K562 (cell line): Measurements from ENCODE around the gene DUS1L. TPM values are rescaled to one million over a fixed set of nuclear protein-coding genes. Genes with fewer than 3 reads are reported as not detected.

ENCODE experiments used
- ATAC-seq: fragments of 200-7000 bp; cut with Tn5 transposase; 3 replicates; pipeline ENCODE4 v1.9.1; 2020; ENCODE audit warnings: moderate library complexity
- BruUV-seq: library from RNA; stranded (reverse); fragments of 400-500 nt; replicated peaks from 2 replicates; lab custom pipeline; 2021; lab: Mats Ljungman, UMichigan
- CTCF ChIA-PET: fragments of 300-600 bp; formaldehyde crosslinking; extraction: SDS; loops from one replicate; lab custom pipeline; 2021; ENCODE audit warnings: low intra/inter-chr PET ratio; lab: Yijun Ruan, JAX
- POLR2A ChIA-PET: fragments of 300-600, 350-650 bp; sonication (Branson Sonifier 250); formaldehyde crosslinking; extraction: SDS; loops from one replicate; lab custom pipeline; 2021; ENCODE audit warnings: antibody characterized with exemption, inconsistent platforms; lab: Yijun Ruan, JAX
- DNase-seq, 4 experiments: peaks; one replicate each; pipeline versions ENCODE4 v3.0.0 to v3.0.0-alpha.2; 2011 to 2018; ENCODE audit warnings: low spot score in 3 of 4, mixed read lengths in 3 of 4; ENCODE audit errors: extremely low read depth in 1 of 4
- FAIRE-seq: peaks from 2 replicates; lab custom pipeline; 2011; peaks lifted over from hg19 to GRCh38; lab: Jason Lieb, UNC
- H2AFZ ChIP-seq: 2 replicates; pipeline ENCODE4 v1.6.0; 2011; ENCODE audit warnings: low read depth, low read length, control low read depth, inconsistent platforms
- H3K27ac ChIP-seq: fragments of 200-600 bp; 3 replicates; pipeline ENCODE4 v1.8.0; 2011; ENCODE audit warnings: low read depth, mild to moderate bottlenecking, control low read depth, inconsistent platforms, low read length, moderate library complexity, mixed read lengths; ENCODE audit errors: extremely low read depth
- H3K27me3 ChIP-seq, 2 experiments: fragments of 300-600 bp in 1 of 2; 2 replicates in 1 of 2; 3 replicates in 1 of 2; pipeline versions ENCODE4 v1.6.0 to v1.8.0; 2011; ENCODE audit warnings: inconsistent platforms in 2 of 2, low read length in 2 of 2, mild to moderate bottlenecking in 1 of 2, mixed read lengths in 1 of 2, moderate library complexity in 1 of 2; ENCODE audit not compliant: control insufficient read depth in 2 of 2, insufficient read depth in 2 of 2
- H3K36me3 ChIP-seq: fragments of 300-600 bp; 3 replicates; pipeline ENCODE4 v1.8.0; 2011; ENCODE audit warnings: mild to moderate bottlenecking, low read length, inconsistent platforms; ENCODE audit not compliant: control insufficient read depth, insufficient read depth
- H3K4me1 ChIP-seq, 2 experiments: fragments of 200-600 bp in 1 of 2; replicated peaks in 1 of 2; 2 replicates in 1 of 2; 3 replicates in 1 of 2; pipeline versions ENCODE4 v1.5.1 to v1.8.0; 2011; ENCODE audit warnings: inconsistent platforms in 2 of 2, low read length in 2 of 2, mild to moderate bottlenecking in 1 of 2, mixed read lengths in 1 of 2, moderate library complexity in 1 of 2; ENCODE audit not compliant: control insufficient read depth in 2 of 2, insufficient read depth in 2 of 2
- H3K4me2 ChIP-seq: 2 replicates; pipeline ENCODE4 v1.6.1; 2011; ENCODE audit warnings: low read length, control low read depth, inconsistent platforms, mixed read lengths; ENCODE audit not compliant: insufficient read depth
- H3K4me3 ChIP-seq: fragments of 200-600 bp; sonication (generic), shearing (Covaris generic); 2 replicates; pipeline ENCODE4 v1.5.1; 2016; ENCODE audit warnings: control low read depth, inconsistent platforms
- H3K79me2 ChIP-seq: fragments of 200-600 bp; 3 replicates; pipeline ENCODE4 v1.8.0; 2011; ENCODE audit warnings: low read length, inconsistent platforms; ENCODE audit not compliant: control insufficient read depth, insufficient read depth
- H3K9ac ChIP-seq, 2 experiments: 2 replicates each; pipeline versions ENCODE4 v1.6.0 to v1.6.1; 2011; ENCODE audit warnings: low read depth in 2 of 2, low read length in 2 of 2, control low read depth in 1 of 2, inconsistent platforms in 1 of 2, mild to moderate bottlenecking in 1 of 2, mixed read lengths in 1 of 2; ENCODE audit not compliant: insufficient read depth in 1 of 2
- H3K9me1 ChIP-seq: one replicate; pipeline ENCODE4 v1.6.0; 2011; ENCODE audit warnings: inconsistent platforms, mild to moderate bottlenecking, low read length, moderate library complexity; ENCODE audit not compliant: control insufficient read depth, insufficient read depth
- H3K9me3 ChIP-seq: replicated peaks from 2 replicates; pipeline ENCODE4 v1.5.1; 2011; ENCODE audit warnings: low read depth, low read length, inconsistent platforms; ENCODE audit not compliant: control insufficient read depth, insufficient read depth
- H4K20me1 ChIP-seq: replicated peaks from 2 replicates; pipeline ENCODE4 v1.6.1; 2011; ENCODE audit warnings: low read length, inconsistent platforms, mixed read lengths; ENCODE audit not compliant: control insufficient read depth, insufficient read depth
- BRCA1 ChIP-seq, 2 experiments: fragments of 450-650 bp in 1 of 2; sonication (generic) in 1 of 2; formaldehyde crosslinking in 1 of 2; IDR thresholded peaks; 2 replicates each; pipeline versions ENCODE4 v1.5.0 to v1.6.1; 2017 to 2020; ENCODE audit warnings: mild to moderate bottlenecking in 1 of 2, missing genetic modification reagents in 1 of 2
- ELF1 ChIP-seq: fragments of 200-800 bp; sonication (Bioruptor generic); IDR thresholded peaks from 2 replicates; pipeline ENCODE4 v1.6.1; 2016; ENCODE audit warnings: missing genetic modification characterization, missing compliant biosample characterization
- ELF2 ChIP-seq: fragments of 250-450 bp; sonication (Bioruptor Pico); IDR thresholded peaks from 2 replicates; pipeline ENCODE4 v1.5.0; 2021; ENCODE audit warnings: mild to moderate bottlenecking
- EZH2 ChIP-seq: IDR thresholded peaks from 2 replicates; pipeline ENCODE4 v1.6.1; 2012; ENCODE audit warnings: low read depth, mild to moderate bottlenecking, inconsistent platforms, low read length, borderline replicate concordance
- FOXJ2 ChIP-seq: fragments of 200-800 bp; sonication (Bioruptor generic); IDR thresholded peaks from 2 replicates; pipeline ENCODE4 v1.6.1; 2016; ENCODE audit warnings: missing genetic modification characterization, missing compliant biosample characterization
- GTF2F1 ChIP-seq: IDR thresholded peaks from 2 replicates; pipeline ENCODE4 v1.6.1; 2011; ENCODE audit warnings: low read depth, low read length, improper control_type of control experiment
- HNRNPL ChIP-seq: fragments of 200-400 bp; formaldehyde crosslinking; IDR thresholded peaks from 2 replicates; pipeline ENCODE4 v1.6.1; 2017; ENCODE audit warnings: low read depth, mild to moderate bottlenecking, low read length
- MCM5 ChIP-seq: fragments of 450-650 bp; IDR thresholded peaks from 2 replicates; pipeline ENCODE4 v1.6.1; 2016; ENCODE audit warnings: low read depth
- MTF1 ChIP-seq: fragments of 250-450 bp; sonication (Bioruptor Pico); IDR thresholded peaks from 2 replicates; pipeline ENCODE4 v1.9.0; 2021; ENCODE audit warnings: moderate library complexity, mild to moderate bottlenecking, inconsistent platforms, borderline replicate concordance
- POLR2AphosphoS2 ChIP-seq: IDR thresholded peaks from 2 replicates; pipeline ENCODE4 v1.6.1; 2012; ENCODE audit warnings: low read length, improper control_type of control experiment
- TAF15 ChIP-seq: fragments of 200-400 bp; formaldehyde crosslinking; IDR thresholded peaks from 2 replicates; pipeline ENCODE4 v1.6.1; 2017; ENCODE audit warnings: mild to moderate bottlenecking, low read depth, low read length, moderate library complexity
- TRIM24 ChIP-seq, 2 experiments: fragments of 450-650 bp; IDR thresholded peaks; 2 replicates each; pipeline ENCODE4 v1.6.1; 2016
- ZNF431 ChIP-seq: sonication (generic); formaldehyde crosslinking; IDR thresholded peaks from 2 replicates; pipeline ENCODE4 v1.8.0; 2022; ENCODE audit warnings: mild to moderate bottlenecking, missing genetic modification reagents
- ZNF551 ChIP-seq: fragments of 250-450 bp; sonication (Bioruptor Pico); IDR thresholded peaks from 2 replicates; pipeline ENCODE4 v1.5.0; 2021; ENCODE audit warnings: mild to moderate bottlenecking, moderate library complexity
- ZNF57 ChIP-seq: fragments of 450-650 bp; formaldehyde crosslinking; IDR thresholded peaks from 2 replicates; pipeline ENCODE4 v1.4.0; 2020; ENCODE audit warnings: mild to moderate bottlenecking, moderate library complexity
- WGBS: fragments of 100-300 bp; shearing (Covaris generic); methylation state at CpG from one replicate; pipeline ENCODE4 v1.1.6; 2016; ENCODE audit warnings: low coverage, mixed read lengths; ENCODE audit not compliant: insufficient coverage; ENCODE audit errors: missing lambda C conversion rate; 5-methylcytosine and 5-hydroxymethylcytosine counted together
- in situ Hi-C: fragments of 300-500 bp; cut with MboI; formaldehyde crosslinking; loops from 4 replicates; pipeline ENCODE4 v1.15.0; 2018; ENCODE audit warnings: inconsistent platforms, mixed read lengths
- intact Hi-C: fragments of 100-400 bp; cut with micrococcal nuclease; formaldehyde crosslinking; loops from 2 replicates; pipeline ENCODE4 v1.14.2; 2022
- polyA plus RNA-seq, 8 experiments: library from polyadenylated mRNA; depleted of rRNA in 4 of 8; stranded (reverse) in 5 of 8; unstranded in 3 of 8; fragments of >200 nt; fragmentation: Nextera tagmentation in 2 of 8; fragmentation: Illumina TruSeq in 1 of 8; extraction: Ambion mirVana in 2 of 8; extraction: Trizol in 1 of 8; gene quantifications; 2 replicates each; pipeline versions ENCODE4 v1.2.1 to v1.2.3, GENCODE V29; 2011 to 2014; ENCODE audit warnings: inconsistent platforms in 1 of 8, missing spikeins in 1 of 8
- total RNA-seq, 7 experiments: library from RNA; depleted of rRNA in 6 of 7; stranded (reverse); fragments of >200 nt in 6 of 7; fragmentation: Illumina TruSeq in 2 of 7; extraction: Trizol in 2 of 7; gene quantifications; 2 replicates each; pipeline versions ENCODE4 v1.2.1 to v1.2.3, GENCODE V29; 2011 to 2021; ENCODE audit warnings: low replicate concordance in 1 of 7

DUS1L gene
- total and polyA plus RNA-seq, 9 of the 15 experiments (the other 6 are each of a cell fraction or from before 2014, with no cell fraction given), result 7.8 to 210 (median 83.9) TPM

DNA sequence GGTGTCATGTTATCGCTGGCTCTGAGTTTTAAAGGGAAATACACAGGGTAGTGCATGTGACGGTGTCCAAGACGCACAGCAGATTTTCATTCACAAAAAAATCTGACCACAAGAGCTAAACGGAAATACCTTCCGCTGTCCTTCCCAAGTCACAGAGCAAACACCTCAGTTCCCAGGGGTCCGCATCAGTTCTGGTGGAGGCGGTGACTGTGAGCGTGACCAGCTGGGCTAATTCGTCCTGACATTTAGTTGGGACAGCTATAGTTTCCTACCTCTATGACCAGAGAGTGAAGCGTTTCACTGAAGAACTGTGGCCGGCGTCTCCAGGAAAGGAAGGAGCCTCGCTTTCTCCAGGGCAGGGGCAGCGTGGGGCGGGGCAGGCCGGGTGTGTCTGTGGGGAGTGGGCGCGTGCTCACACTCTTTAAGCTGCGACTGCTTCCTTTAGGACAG is 42.9 kb upstream of the DUS1L start:
- no peak overlapping the region for H3K4me2 ChIP-seq
- H3K9me1 ChIP-seq, result no peaks in the 10 kb centered on the region
- FAIRE-seq (no peak), ATAC-seq (no peak), DNase-seq (no peak)
- CTCF ChIA-PET, result no interaction called here
- intact Hi-C loops (loop anchor here (5.0 kb wide), 1 partner anchor 34 kb away; no protein-coding TSS in a partner anchor), in situ Hi-C loops (no loop called here)
- no peak overlapping the region for H3K9ac ChIP-seq
- H4K20me1 ChIP-seq, result no peaks in the 10 kb centered on the region
- H3K4me3 ChIP-seq, result no peak overlapping the region
- H3K9me3 ChIP-seq, result no peaks in the 10 kb centered on the region
- H3K79me2 ChIP-seq, result no peaks in the 10 kb centered on the region
- no peak overlapping the region for H3K27ac ChIP-seq
- POLR2A ChIA-PET, result interaction anchor here (1.1 to 2.4 kb wide), 2 partner anchors 9 to 10 kb away, joined by 7 to 11 read pairs; no protein-coding TSS in a partner anchor
- TF ChIP-seq GTF2F1, result no peak
- TF ChIP-seq ELF2, result no peak
- no peak for TF ChIP-seq FOXJ2 (tag)
- TF ChIP-seq TRIM24 (IDR thresholded peaks at IDR 0.05), result no peak
- TF ChIP-seq MTF1 (CRISPR knock-in tag), result no peak
- TF ChIP-seq EZH2, result no peak
- TF ChIP-seq ZNF551 (CRISPR knock-in tag), result no peak
- TF ChIP-seq TAF15, result no peak
- no peak for TF ChIP-seq ZNF57 (CRISPR knock-in tag)
- TF ChIP-seq MCM5, result no peak
- no peak for TF ChIP-seq ELF1
- TF ChIP-seq HNRNPL, result no peak
- TF ChIP-seq BRCA1 (IDR thresholded peaks at IDR 0.05), result no peak
- TF ChIP-seq BRCA1 (CRISPR knock-in tag; IDR thresholded peaks at IDR 0.05), result no peak
- no peak for TF ChIP-seq POLR2AphosphoS2
- no peak for TF ChIP-seq ZNF431 (CRISPR knock-in tag)
- WGBS, result 83% methylated on average over 18 of the region's 19 CpGs
- H3K36me3 ChIP-seq, result peaks cover 15% of the 10 kb centered on the region; the same call in 1 of the 3 replicates
- H3K27me3 ChIP-seq, result no peaks in the 10 kb centered on the region
- BruUV-seq, result no TSS peak
- peaks cover 8 to 53% of the 10 kb centered on the region in 2 experiments for H3K4me1 ChIP-seq
- H2AFZ ChIP-seq, result no peak overlapping the region
